A673 (cell line): ENCODE results near the gene TMEM35B.
"Not testable (repeated sequence)": the region's sequence is repeated elsewhere in the genome, so short reads cannot be mapped to it uniquely, and the experiment has no call there.

Experiments
- CTCF ChIP-seq: fragments of 300-800, 200-600 bp; sonication (generic); conservative IDR thresholded peaks from 2 replicates; pipeline ENCODE4 v1.5.1; 2017; ENCODE audit warnings: low read depth, mild to moderate bottlenecking, antibody characterized with exemption, low read length, moderate library complexity, mixed read lengths
- EZH2 ChIP-seq: fragments of 200-600 bp; sonication (generic); IDR thresholded peaks from 2 replicates; pipeline ENCODE4 v1.6.1; 2017; ENCODE audit warnings: borderline replicate concordance, low read depth, mild to moderate bottlenecking, mixed read lengths, antibody characterized with exemption, low read length; ENCODE audit not compliant: poor library complexity, severe bottlenecking

- TF ChIP-seq CTCF, EZH2: not testable (repeated sequence)
Observed at GRCh38 chr1:34947641-34948314, 37.4 kb downstream of the TMEM35B start.
